Left lobe of liver (tissue), 2 donors: ENCODE results near the gene FRZB. TPM values are rescaled to one million over a fixed set of nuclear protein-coding genes. Genes with fewer than 3 reads are reported as not detected.
"Not testable (repeated sequence)": the region's sequence is repeated elsewhere in the genome, so short reads cannot be mapped to it uniquely, and the experiment has no call there.

ENCODE experiments used
- ATAC-seq: fragments of 200-7000 bp; cut with Tn5 transposase; one replicate; pipeline ENCODE4 v1.9.1; 2020; ENCODE audit warnings: mild to moderate bottlenecking, moderate library complexity
- DNase-seq: peaks from one replicate; pipeline ENCODE4 v3.0.0-alpha.2; 2020; ENCODE audit warnings: low spot score
- total RNA-seq: library from RNA; stranded (reverse); gene quantifications from one replicate; pipeline ENCODE4 v1.2.1, GENCODE V29; 2021
- donor health status: DM: no; HTN: no; CAD: no; lungs with moderate emphysema.
- donor health status: DM: no; HTN: yes; CAD: no.

The FRZB gene
- total RNA-seq, 1 donor from 2014 or later = 0.28 TPM

DNA sequence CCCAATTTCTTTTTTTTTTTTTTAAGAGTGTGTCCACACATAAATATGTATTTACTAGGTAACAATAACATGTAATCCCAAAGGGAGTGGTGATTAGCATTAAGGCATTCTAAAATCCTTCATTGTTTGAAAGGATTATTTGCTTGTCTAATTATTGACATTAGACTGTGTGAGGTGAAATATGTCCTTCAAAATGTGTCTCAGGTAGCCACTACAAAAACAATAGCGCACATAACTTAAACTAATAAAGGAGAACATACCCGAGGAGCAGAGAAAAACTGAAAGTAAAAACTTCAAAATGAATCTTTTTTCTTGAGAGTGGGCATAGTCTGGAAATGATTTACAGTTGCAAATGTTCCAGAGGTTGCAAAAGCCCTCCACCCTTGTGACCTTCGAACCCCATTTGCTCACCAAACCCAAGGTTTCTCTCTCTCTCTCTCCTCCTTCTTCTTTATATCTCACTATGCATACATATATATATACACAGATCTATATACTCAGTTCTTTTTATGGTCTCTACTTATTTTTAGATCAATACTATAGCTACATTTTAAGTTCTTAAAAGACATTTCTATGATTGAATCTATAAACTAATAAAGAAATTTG is 24.4 kb upstream of the FRZB start:
- DNase-seq = no peak
- ATAC-seq = peak; percentile 73

DNA sequence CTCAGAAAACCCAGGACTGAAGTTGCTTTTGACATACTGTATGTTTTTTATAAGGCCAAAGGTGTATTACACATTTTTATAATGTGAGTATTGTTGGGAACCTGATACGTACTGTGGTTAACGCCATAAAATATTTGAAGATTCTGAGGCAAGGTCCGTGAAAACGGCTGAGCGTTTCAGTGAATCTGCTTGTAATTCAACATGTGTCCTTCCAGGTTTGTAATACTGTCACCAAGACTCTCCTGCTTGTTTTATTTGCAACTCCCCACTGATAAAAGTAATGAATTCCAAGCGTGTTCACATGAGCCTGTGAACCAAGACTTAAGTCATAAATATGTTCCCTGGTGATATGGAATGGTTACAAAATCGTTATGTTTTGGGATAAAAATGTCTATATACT is 23.9 kb upstream of the FRZB start:
- ATAC-seq = peak; percentile 43
- no peak for DNase-seq

DNA sequence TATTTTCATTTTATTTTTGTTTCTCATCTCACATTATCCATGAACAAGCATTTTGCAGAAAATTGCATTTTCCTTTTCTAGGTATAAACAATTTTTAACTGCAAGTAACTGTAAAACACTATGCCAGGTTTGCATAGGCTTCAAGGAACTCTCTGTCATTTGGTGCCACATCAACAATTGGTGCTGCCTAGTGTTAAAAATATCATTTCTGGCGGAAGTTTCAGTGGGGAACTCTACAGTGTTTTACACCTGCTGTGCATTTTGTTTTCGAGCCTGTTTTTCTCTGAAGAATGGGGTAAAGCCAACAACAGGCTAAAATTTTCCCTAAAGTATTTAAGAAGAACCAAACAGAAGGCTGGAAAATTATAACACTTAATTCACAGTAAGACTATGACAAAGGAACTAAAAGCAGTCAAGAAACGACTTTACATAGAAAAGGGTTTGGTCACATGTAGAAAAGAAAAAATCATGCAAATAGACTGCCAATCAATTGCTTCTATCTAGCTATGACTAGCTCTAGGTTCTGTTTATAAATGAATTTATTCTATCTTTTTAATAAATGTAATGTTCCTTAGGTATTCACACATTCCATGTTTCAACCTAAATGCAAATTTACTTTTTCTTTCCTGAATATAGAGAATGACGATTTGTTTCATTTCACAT is 21.4 kb upstream of the FRZB start:
- ATAC-seq (no peak), DNase-seq (no peak)

DNA sequence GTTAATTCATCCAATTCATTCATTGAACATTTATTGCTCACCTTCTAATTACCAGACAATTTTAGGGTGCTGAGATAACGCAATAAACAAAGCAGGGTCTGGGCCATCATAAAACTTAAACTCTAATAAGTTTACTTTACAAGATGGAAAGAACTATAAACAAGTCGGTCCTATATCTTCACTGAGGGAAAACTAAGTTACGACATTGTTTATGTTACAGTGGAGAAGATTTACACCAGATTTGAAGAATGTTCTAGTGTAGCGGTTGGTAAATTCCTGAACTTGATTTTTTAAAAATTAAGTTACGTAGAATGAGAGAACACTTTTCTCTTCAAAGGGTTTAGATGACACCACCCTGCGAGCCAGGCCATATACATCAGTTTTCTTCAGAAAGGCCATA is 20.7 kb upstream of the FRZB start:
- DNase-seq (no peak), ATAC-seq (no peak)

DNA sequence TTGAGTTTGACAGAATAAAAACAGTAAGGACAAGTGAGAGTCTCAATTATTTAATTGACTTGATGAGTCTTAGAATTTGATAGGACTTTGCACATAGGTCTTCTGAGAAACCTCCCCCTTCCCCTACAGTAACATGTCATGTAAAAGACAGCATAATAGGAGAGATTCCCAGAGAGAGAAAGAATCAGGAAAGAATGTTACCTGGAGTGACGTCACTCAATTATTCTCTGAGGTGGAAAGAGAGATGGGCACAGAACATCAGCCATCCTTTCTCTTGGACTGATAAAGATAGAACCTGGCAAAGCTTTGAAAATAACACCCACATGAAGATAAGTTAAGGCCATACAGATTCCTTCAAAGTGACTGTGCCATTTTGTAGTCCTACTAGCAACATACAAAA is 19.3 kb upstream of the FRZB start:
- ATAC-seq (no peak), DNase-seq (no peak)

DNA sequence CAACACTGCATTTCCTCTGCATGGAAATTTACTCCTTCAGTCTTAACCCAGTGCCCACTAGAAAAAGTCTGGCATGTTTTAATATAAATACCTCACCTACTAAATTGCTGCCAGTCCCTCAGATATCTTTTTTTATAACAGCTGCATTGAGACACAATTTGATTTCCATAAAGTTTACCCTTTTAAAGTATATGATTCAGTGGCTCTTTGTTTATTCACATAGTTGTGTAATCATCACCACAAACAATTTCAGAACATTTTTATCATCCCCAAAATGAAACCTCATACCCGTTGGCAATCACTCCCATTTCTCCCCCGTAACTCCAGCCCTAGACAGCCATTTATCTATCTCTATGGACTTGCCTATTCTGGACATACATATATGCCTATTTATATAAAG is 17.0 kb upstream of the FRZB start:
- ATAC-seq = no peak
- no peak for DNase-seq

DNA sequence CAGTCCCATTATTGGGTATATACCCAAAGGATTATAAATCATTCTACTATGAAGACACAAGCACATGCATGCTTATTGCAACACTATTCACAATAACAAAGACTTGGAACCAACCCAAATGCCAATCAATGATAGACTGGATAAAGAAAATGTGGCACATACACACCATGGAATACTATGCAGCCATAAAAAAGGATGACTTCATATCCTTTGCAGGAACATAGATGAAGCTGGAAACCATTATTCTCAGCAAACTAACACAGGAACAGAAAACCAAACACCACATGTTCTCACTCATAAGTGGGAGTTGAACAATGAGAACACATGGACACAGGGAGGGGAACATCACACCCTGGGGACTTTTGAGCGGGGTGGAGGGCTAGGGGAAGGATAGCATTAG is 13.7 kb upstream of the FRZB start:
- not testable (repeated sequence) for ATAC-seq, DNase-seq

DNA sequence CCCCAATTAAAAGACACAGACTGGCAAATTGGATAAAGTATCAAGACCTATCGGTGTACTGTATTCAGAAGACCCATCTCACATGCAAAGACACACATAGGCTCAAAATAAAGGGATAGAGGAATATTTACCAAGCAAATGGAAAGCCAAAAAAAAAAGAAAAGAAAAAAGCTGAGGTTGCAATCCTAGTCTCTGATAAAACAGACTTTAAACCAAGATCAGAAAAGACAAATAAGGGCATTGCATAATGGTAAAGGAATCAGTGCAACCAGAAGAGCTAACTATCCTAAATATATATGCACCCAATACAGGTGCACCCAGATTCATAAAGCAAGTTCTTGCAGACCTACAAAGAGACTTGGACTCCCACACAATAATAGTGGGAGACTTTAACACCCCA is 10.2 kb upstream of the FRZB start:
- not testable (repeated sequence) for DNase-seq
- ATAC-seq = peak; percentile 51

DNA sequence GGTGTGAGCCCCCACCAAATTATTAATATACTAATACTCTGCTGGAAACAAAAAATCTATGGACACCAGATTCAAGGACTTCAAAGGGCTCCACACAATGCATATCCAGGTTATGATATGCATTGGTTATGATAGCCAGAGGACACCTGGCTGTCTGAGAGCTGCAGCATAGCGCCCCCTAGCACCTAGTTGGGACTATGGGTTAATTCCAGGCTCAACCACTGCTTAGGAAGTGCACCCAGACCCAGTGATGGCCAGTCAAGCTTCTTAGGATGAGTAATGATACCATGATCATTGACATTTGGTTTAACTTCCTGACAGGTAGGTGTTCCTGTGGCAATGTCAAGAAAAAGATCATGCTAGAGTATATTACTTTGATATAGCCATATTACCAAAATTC is 3.8 kb upstream of the FRZB start:
- ATAC-seq (no peak), DNase-seq (no peak)

DNA sequence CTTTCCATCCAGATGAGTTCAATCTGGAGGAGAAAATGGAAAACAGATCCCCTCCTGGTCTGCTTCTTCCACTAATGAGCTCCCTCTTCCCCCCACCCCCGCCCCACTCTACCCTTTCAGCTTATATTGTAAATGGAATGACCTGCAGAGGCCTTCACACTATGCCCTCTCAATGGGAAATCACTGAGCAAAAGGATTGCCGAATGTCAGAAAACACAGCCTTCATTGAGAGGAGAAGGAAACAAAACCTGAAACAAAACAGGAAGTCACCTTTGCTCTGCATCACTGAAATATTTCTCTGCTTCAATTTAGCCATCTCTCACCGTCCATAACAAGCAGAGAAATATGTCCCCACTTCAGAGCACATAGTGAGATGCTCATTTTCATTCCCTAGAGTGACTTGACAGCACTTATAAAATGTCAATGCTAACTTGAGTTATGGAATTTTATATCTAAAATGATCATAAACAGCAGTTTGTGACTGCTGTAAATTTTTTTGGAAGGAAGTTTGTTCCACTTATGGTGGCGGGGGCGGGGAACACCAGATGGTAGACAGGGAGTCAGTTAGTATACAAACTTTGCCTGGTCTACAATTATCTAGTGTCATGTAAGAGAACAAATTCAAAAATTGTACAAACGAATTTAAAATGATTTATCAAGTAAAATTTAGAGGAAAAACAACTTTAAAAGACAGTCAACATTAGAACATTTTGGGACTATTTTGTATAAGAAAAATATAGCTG is 1.8 kb upstream of the FRZB start:
- no peak for DNase-seq
- no peak for ATAC-seq

DNA sequence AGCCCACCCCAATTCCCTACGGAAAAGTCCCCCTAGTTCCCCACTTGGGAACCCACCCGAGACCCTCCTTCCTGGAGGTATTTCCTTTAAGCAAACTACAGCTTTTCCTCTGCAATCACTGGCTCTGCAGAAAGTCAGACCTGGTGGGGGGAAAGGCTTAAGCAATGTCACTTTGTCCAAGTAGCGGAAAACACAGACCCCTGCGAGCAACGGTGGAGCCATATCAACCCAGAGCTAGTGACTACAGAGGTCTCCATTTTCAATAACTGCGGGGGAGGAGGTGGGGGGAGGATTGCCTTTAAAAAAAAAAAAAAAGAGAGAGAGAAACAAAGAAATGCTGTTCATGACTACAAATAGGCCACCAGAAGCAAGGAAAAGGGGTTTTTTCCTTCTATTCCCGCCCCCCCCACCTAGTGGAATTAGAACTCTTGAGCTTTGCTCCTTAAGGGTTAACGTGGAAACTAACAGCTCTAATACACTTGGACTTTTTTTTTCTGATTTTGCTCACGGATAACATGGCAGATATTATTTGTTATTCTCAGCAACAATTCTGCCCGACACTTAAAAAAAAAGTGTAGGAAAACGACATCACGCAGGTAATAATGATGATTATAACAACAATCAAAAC is 1.1 kb upstream of the FRZB start:
- DNase-seq (no peak), ATAC-seq (no peak)

DNA sequence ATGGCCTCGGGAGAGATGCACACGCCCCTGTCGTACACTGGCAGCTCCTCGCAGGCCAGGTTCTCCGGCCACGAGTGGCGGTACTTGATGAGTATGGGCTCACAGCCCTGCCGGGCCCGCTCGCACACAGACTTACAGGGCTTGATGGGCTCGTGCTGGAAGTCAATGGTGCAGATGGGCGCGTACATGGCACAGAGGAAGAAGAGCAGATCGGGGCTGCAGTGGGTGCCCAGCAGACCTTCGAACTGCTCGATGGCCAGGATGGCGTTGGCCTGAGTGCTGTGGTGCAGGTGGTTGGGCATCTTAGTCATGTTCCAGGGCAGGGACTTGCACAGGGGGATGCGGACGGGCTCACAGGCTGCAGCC is 359 bp downstream of the FRZB start:
- DNase-seq = no peak

DNA sequence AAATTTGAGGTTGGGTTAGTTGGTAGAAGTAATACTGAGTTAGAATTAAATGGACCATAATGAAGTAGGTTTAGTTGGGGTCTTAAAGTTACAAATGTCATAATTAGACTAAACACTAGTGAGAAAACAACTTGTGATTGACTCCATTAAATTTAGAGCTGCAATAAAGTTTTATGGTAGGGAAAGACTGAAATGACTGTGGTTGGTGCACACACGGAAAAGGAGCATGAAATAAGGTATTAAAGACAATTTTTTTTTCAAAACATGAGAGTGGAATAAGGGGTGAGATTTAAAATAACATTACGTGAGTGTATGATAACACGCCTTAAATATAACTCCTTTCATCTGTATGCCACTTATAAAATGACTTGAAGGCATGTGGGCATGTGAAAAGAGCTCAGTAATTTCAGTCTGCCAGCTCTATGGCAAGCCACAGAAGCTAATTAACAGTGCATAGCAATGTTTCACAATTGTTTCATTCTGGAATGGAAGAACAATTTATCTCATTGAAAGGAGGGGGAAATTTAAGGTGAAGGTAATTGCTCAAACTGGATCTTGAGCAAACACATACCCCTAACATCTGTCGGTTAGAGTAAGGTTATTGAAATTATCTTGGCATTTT is 1.4 kb downstream of the FRZB start:
- ATAC-seq (no peak), DNase-seq (no peak)

More for the DNA sequence above, 359 bp downstream of the FRZB start:
- no peak for ATAC-seq

DNA sequence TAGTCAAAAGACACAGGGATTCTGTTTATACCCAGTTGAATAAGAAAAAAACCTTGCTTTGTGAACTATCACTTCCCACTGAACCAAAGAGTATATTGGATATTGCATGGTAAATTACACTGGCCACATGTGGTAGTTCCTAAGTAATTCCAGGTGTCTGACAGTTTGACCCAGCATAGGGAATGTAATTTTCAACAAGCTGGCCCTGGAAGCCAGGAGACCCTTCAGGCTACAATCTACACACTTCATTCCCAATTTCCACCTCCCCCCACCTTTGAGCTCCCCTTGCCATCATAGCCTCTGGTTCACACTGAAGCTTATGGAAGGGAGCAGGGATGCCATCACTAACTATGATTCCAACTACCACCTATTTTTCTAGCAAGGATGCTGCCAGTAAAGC is 2.8 kb downstream of the FRZB start:
- DNase-seq (no peak), ATAC-seq (no peak)

DNA sequence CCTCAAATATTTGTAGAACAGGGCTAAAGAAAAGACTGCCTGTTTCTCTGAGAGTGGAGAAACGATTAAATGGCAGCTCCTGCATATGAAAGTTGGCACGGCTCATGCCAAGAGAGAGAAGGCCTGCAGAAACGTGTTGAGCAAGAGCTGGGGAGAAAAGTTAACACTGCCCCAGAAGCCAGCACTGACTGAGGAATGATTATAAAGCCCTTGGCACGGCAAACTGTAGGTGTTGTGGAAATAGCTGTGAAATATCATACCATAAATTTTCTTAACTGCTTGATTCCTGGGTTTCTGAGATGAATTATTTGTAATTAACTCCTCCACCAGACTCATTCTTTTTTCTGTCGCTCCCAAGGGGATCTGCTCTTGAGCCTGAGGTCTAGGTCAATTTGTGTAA is 4.3 kb downstream of the FRZB start:
- DNase-seq (peak; percentile 72), ATAC-seq (peak; percentile 92)

DNA sequence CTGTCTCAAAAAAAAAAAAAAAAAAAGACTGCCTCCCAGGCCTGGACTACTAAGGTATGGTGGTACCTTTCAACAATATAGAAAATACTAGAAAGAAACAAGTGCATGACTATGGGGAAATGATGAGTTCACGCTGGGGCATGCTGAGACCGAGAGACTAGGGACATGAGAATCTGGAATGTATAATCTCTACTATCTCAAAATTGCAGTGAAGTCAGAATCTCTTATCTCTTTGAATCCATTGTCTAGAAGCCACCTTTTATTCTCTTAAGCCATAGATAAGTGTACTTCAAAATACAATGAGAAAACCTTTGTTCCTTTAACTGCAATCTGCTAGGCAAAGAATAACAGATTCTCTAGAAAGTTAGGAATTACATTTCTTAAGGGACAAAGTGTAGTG is 5.6 kb downstream of the FRZB start:
- ATAC-seq (no peak), DNase-seq (no peak)

DNA sequence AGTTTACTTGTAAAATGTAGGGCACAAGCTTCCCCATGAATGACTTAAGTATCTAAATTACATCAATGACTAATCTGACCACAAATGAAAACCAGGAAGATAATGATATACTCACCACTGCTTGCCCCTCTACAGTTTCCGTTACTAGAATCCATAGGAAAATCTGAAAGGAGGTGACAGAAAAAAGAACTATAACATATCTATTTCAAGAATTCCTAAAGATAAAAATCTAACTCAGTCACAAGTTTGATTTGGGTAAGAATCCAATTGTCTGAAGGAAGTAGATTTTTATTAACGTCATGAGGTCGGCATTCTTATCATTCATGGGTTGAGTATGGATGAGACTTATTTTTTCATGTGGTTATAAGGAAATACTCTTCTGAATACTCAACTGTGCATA is 7.8 kb downstream of the FRZB start:
- DNase-seq (no peak), ATAC-seq (no peak)

DNA sequence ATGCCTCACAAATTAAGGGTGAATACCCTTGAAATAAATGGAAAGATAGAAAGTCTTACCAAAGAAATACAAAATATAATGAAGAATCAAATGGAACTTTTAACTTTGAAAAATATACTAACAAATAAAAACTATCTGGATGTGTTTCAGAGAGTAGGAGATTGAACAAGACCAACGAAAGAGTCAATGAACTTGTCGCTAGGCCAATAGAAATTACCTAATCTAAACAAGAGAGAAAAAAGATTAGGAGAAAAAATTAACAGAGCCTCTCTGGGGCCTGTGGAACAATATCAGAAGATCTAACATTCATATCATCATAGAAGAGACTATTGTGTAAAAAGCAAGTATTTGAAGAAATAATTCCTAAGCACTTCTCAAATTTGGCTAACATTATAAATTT is 11.1 kb downstream of the FRZB start:
- no peak for DNase-seq
- peak; percentile 73 for ATAC-seq

DNA sequence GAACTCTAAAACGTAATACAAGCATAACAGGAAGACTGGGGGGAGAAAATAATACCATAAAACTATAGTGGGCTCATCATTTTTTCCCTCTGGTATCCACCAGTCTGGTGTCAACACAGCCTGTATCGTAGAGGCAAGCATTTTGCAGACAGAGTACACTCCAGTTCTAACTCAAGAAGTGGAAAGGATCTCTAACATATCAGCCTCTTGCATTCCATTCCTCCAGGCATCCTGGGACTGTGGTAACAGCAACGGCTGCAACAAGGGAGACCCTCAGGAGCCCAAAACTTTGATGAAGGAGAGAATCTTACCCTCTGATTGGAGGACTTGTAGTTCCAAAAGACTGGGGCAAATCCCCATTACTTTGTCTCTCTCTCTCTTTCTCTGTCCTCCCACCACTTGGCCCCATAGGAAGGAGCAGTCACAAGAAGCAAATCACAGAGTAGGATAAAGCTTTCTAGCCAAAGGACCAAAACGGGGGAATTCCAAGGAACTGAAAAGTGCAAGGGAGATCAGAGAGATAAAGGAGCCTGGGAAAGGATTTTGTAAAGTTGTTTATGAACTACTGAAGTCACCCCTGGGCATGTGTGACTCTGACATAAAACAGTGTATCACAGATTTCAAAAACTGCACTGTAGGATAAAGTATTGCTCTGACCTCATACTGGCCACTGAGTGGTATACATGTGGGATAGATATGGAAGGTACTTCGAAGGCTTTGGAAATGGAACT is 11.9 kb downstream of the FRZB start:
- no peak for ATAC-seq
- DNase-seq = no peak

DNA sequence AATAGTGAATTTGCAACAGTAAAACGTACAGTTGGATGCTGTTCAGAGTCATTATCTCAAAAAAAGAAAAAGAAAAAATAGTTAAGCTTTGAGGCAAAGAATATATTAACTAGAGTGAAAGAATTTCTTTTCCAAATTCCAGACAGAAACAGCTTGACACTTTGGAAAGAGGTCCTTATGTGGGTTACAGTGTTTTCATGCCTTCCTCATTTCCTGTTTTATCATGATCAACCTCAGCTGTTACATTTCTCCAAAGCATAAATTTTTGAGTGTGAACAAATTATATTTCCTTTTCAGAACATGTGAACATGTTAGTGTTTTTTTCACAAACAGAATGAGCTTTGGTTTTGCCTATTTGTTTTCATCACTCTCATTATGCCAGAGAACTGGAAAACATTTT is 13.6 kb downstream of the FRZB start:
- no peak for ATAC-seq
- DNase-seq = no peak

DNA sequence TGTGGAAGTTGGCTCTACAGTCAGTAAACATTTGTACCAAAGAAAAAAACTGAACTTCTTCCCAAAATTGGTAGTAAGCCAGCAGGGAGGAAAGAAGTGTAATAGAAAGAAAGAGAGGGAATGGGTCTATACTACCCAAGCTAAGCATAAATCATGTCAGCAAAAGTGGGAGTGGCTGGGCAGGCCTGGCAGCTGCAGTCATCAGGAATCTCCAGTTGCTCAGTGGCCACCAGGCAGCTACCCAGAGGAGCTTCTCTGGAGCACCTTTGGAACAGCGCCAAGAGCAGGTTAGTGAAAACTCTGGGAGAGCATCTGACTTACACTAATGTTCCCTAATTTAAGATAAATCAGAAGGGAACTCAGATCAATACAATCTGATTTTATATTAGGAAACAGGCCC is 14.3 kb downstream of the FRZB start:
- DNase-seq = no peak

More for the DNA sequence above, 14.3 kb downstream of the FRZB start:
- ATAC-seq = peak; percentile 32
